Fibroblast of peridontal ligament (primary cell): Measurements from ENCODE around the gene SLC5A10.

Experiments
- DNase-seq: peaks from one replicate; pipeline ENCODE4 v3.0.0-alpha.2; 2010; ENCODE audit errors: extremely low read depth

Gene SLC5A10

GRCh38 chr17:19002805-19003542 lies 51.0 kb downstream of the SLC5A10 start:
- DNase-seq: peak; percentile 13

- DNase-seq: peak; percentile 13
These were observed 51.8 kb downstream of the SLC5A10 start for GRCh38 chr17:19003543-19004420.

GRCh38 chr17:19004421-19005136 lies 52.6 kb downstream of the SLC5A10 start, which contains the start of gene FAM83G:
Gene FAM83G (minus strand): TSS chr17:19004764. CDS start chr17:19004041, 723 bp downstream.
- peak; percentile 18 for DNase-seq

- DNase-seq: no peak
These were observed 53.3 kb downstream of the SLC5A10 start for GRCh38 chr17:19005137-19005773.

GRCh38 chr17:19005789-19006430 lies 53.9 kb downstream of the SLC5A10 start:
- no peak for DNase-seq

GRCh38 chr17:19006698-19007097 lies 54.7 kb downstream of the SLC5A10 start:
- DNase-seq: no peak

- no peak for DNase-seq
These were observed 58.0 kb downstream of the SLC5A10 start for GRCh38 chr17:19009970-19010369.

GRCh38 chr17:19010729-19011505 lies 59.0 kb downstream of the SLC5A10 start:
- DNase-seq: no peak

- no peak for DNase-seq
These were observed 59.6 kb downstream of the SLC5A10 start for GRCh38 chr17:19011581-19011980.

GRCh38 chr17:19012171-19013080 lies 60.5 kb downstream of the SLC5A10 start:
- DNase-seq: no peak

- no peak for DNase-seq
These were observed 61.3 kb downstream of the SLC5A10 start for GRCh38 chr17:19013226-19013625.

- DNase-seq: no peak
These were observed 62.1 kb downstream of the SLC5A10 start for GRCh38 chr17:19013806-19014627.

GRCh38 chr17:19014628-19015215 lies 62.8 kb downstream of the SLC5A10 start:
- DNase-seq: no peak

- no peak for DNase-seq
These were observed 63.5 kb downstream of the SLC5A10 start for GRCh38 chr17:19015428-19015827.

GRCh38 chr17:19016297-19016696 lies 64.3 kb downstream of the SLC5A10 start:
- DNase-seq: no peak

GRCh38 chr17:19016881-19017280 lies 64.9 kb downstream of the SLC5A10 start:
- no peak for DNase-seq

- no peak for DNase-seq
These were observed 65.4 kb downstream of the SLC5A10 start for GRCh38 chr17:19017401-19017800.
